HG02610 (cell line): ENCODE measurements around the gene GNAO1.

Source experiments
- ATAC-seq: cut with Tn5 transposase; IDR thresholded peaks from one replicate; pipeline ENCODE4 v1.9.1; 2021; ENCODE audit warnings: mild to moderate bottlenecking, moderate library complexity; ENCODE audit not compliant: unreplicated experiment

GNAO1 gene

DNA sequence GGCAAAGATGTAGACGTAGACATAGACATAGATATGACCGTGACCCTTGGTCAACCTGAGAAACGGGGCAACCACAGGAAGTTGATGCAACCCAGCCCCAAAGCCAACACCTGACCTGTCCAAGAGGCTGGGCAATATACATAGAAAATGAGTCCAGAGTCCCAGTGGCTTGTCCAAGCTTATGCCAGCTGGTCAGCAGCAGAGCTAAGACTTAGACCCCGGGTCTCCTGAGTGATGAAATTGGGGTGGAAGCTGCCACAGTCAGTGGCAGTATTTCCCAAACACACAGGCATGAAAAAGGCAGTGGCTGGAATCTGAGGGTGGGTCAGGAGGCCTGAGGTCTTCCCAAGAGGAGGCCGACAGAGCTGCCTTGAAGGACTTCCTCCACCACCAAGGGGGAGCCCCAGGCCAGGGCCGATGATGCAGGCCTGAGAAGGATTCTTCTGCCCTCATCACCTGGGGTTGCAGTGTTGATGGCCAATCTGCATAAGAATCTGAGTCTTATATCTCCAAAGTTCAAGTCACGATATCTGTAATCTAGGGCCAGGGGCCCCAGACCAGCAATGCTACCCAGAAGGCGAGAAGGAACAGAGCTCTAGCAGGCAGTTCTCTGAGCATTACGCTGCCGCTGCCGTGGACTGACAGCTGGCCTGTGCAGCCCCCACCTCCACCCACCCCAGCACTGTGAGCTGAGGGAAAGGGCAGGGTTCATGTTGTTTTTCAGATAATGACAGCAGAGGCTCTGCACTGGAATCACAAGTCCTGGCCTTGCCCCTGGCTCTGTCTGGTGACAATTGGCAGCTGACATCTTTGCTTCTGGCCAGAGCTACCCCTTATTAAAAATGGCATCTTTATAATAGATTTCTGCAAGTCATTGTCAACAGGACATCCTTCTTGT, 72.7 kb downstream of the GNAO1 start:
- ATAC-seq = no peak

DNA sequence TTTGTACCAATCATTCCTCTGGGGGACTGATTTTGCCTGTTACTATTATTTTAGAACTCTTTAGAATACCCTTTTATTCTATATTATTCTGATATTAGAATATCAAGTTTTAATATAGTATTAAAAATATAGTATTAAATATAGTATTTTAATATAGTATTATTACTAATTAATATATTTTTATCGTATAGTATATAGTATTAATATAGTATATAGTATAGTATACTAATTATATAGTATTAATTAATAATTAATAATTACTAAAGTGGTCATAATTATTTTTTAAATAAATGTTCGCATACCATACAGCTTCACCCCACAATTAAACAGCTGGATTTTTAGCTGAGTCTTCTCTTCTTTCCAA, 73.3 kb downstream of the GNAO1 start:
- ATAC-seq = no peak

DNA sequence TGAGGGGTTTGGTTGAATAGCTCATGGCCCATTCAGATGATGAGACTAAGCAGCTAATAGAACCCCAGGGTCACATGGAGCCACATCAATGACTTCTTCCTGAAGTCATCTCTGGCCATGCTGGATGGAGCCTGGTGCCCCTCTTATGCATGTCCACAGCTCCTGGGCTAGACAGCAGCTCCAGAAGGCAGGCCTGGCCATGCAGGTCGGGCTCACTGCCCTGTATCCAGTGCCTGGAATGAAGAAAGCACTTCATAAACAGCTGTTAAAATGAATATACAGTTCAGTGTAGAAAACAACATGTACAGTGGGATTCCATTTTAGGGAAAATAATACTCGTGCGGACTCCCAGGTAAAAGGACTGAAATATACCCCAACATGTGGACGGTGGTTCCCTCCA, 73.9 kb downstream of the GNAO1 start:
- no peak for ATAC-seq

DNA sequence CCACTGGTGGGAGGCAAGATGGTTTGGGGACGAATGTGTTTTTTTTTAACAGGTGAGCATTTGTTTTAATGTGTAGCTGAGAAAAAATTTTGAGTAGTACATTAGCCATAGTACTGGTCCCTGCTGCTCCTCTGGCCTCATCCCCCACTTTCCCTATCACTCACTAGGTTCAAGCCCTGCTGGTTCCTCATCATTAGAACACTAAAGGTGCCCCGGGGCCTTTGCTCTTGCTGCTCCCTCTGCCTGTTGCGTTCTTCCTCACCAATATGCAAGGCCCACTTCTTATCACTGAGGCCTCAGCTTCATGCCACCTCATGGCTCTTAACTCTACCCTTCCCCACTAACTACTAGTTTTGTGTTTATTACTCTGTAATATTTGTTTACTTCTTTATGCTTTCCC, 74.5 kb downstream of the GNAO1 start:
- ATAC-seq = no peak

DNA sequence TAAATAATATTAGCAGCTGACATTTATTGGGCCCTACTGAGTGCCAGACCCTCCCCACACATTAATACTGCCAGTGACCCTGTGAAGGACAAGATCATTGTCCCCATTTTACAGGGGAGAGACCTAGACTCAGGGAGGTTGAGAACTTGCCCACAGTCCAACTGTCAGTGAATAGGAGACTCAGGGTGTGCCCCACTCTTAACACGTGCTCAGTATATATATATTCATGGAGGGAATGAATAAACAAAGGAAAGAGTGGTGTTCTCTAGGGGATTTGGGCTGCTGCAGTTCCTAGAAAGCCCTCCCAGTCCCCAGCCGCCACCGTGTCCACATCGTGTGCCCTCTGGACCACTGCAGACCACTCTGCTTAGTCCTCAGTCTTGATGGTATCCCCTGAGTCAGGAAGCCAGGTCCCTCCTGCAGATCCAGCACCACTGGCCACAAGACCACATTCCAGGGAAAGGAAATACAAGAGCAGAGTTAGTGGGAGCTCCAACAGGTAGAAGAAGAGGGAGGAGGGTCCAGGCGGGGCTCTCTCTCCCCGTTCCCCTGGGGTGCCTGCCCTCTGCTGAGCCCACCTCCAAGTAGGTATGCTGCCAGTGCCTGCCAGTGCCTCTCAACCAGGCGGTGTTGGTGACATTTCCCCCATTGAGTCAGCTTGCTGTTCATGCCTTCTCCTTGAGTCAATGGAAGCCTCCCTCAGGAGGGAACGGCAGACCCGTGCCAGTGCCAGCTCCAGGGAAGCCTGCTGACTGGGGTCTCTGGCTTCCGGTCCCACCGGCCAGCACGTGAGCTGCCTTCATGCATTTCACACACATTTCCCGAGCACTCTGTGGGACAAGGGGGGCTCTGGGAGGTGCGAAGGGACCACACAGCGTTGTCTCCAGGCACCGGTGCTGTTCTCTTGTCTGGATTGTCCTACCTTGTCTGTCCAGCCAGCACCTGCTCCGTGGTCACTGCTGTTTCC, 75.6 kb downstream of the GNAO1 start:
- ATAC-seq = no peak

GRCh38 chr16:56267888-56268287, 76.6 kb downstream of the GNAO1 start:
- ATAC-seq = no peak

DNA sequence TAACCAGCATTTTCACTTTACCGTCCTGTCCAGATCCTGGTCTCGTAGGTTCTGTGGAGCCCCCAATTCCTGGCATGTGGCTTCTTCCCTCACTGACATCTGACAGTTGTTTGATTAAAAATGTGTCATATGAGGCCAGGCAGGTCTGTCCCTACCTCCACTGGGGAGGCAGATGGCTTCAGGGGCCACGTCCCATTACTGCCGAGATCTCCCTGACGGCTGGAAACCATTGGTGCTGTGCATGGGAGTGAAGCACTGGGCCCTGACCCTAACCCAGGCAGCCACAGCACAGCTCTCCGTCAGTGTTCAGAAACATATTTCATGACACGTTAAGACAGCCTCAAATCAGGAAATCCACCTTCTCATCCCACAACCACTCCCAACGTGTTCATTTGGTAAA, 77.5 kb downstream of the GNAO1 start:
- ATAC-seq = no peak

- no peak for ATAC-seq
Measured at GRCh38 chr16:56269281-56269680, 78.0 kb downstream of the GNAO1 start.

- no peak for ATAC-seq
Measured at GRCh38 chr16:56269811-56270684, 78.8 kb downstream of the GNAO1 start.

DNA sequence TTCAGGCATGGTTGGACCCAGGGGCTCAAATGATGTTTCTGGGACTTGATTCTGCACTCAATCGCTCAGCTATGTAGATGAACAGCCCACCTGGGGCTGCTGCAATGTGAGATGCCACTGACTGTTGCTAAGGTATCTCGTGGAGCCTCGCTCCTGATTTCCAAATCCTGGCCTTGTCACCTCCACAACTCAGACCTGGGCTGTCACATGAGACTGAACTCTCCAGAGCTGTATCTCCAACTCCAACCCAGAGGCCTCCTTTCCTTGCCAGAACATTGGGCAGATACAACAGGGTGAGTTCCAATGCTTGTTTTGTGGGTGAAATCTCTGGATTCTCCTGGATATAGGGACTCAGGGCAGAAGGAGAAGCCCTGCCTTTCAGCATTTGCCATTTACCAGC, 79.5 kb downstream of the GNAO1 start:
- no peak for ATAC-seq

DNA sequence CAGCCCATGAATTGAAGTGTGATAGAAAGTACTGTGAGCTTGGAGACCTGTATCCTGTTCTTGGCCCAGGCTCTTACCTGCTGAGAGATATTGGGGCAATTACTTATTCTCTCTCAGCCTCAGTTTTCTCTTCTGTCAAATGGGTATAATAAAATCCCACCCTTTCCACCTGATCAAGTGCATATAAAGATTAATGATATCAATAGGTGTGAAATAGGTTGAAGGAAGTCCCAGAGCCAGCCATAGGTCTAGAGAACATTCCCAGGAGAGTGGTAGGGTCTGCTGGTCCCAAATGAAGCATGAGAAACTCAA, 81.2 kb downstream of the GNAO1 start:
- no peak for ATAC-seq

DNA sequence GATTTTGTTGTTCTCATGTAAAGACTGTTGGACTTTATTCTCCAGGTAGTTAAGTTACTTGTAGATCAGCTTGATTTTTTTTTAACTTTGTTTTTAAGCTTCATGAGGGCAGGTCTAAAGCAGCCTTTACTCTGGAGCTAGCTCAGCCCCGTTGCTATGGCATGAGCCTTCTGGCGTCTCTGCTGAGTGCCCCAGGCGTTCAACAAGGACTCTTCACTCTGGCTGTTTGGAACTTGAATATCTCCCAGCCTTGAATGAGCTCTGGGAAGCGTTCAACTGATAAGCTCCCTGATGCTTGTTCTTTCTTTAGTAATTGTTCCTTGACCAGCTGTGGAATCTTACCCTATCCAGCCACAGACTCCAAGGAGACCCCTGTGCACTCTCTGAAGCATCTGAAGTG, 82.3 kb downstream of the GNAO1 start:
- ATAC-seq = no peak

- no peak for ATAC-seq
Measured at GRCh38 chr16:56274369-56274768, 83.1 kb downstream of the GNAO1 start.

- ATAC-seq = no peak
Measured at GRCh38 chr16:56275076-56275475, 83.8 kb downstream of the GNAO1 start.

DNA sequence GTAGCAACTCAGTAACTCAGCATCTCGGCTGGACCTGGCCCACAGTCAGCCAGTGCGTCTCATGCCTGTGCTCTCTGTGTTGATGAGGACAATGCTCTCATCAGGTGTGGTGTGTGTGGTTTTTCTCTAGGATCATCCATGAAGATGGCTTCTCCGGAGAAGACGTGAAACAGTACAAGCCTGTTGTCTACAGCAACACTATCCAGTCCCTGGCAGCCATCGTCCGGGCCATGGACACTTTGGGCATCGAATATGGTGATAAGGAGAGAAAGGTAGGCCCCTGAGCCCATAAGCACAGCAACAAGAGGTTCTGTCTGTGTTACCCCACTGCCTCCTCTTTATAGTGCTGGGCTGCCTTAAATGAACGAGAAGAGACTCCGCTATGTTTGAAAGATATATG, 84.5 kb downstream of the GNAO1 start:
- no peak for ATAC-seq

DNA sequence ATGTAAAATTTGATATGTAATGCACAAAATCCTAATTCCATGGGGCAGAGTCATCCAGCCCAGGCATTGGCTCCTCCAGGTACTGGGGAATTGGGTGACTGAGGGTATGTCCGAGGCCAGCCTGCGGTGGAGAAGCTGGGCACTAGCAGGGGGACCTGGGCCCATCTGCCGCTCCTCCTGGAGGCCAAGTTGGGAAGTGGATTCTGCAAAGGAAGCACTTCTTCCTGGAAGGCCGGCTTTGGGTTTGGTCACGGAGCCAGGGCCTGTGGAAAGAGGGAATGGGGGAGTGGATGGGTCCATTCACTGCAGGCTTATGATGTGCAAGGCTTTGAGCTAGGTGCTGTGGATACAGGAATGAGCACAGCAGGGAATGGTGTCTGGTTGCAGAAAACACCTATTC, 85.8 kb downstream of the GNAO1 start:
- no peak for ATAC-seq

GRCh38 chr16:56278196-56278855, 87.0 kb downstream of the GNAO1 start:
- ATAC-seq = no peak

DNA sequence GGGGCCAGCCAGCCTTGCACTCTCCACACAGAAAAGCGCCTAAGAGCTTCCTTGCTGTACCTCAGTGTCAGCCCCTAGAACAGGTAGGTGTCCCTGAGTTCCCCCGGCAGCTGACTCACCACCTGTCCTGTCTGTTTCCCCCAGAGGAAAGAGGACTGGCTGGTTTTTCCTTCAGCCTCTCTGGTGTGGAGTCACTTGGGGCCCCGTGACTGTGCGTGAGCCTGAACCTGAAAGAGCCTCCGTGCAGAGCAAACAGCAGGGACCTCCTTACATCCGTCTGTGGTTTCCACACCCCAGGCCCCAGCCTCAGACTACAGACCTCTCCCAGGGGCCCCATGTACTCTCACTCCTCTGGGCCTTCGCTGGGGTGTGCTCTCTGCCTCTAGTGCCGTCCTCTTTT, 87.8 kb downstream of the GNAO1 start:
- ATAC-seq = peak; percentile 48

DNA sequence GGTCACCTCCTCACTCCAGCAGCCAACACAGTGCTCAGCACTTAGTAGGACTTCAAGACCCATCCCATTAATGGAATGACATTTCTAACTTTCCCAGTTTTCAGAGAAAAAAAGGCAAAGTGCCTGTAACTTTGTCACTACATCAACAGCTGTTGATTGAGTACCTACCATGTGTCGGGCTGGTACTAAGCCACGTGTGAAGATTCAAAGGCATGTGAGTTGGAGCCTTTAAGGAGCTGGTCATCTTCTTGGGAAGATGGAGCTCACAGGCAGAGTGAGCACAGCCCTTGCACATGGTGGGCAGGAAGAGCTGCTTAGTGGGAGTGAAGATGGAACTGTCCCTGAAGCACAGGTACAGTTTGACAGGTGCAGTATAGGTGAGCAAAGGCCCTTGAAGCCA, 88.6 kb downstream of the GNAO1 start:
- ATAC-seq = no peak

- no peak for ATAC-seq
Measured at GRCh38 chr16:56281249-56281805, 90.0 kb downstream of the GNAO1 start.
